Muscle of leg (tissue), 11 donors: Measurements from ENCODE around the gene TTYH1. TPM values are rescaled to one million over a fixed set of nuclear protein-coding genes. Genes with fewer than 3 reads are reported as not detected.

Experiments used
- DNase-seq: peaks from one replicate; pipeline ENCODE4 v3.0.0; 2013
- H3K27ac ChIP-seq: one replicate; pipeline ENCODE4 v1.5.1; 2013; ENCODE audit warnings: mild to moderate bottlenecking, low read length, control low read depth
- H3K27me3 ChIP-seq: one replicate; pipeline ENCODE4 v1.6.1; 2013; ENCODE audit warnings: low read length; ENCODE audit not compliant: control insufficient read depth, insufficient read depth
- H3K36me3 ChIP-seq: one replicate; pipeline ENCODE4 v1.6.1; 2013; ENCODE audit warnings: low read length; ENCODE audit not compliant: control insufficient read depth, insufficient read depth
- H3K4me1 ChIP-seq: one replicate; pipeline ENCODE4 v1.6.1; 2013; ENCODE audit warnings: low read length; ENCODE audit not compliant: control insufficient read depth, insufficient read depth
- H3K4me3 ChIP-seq: one replicate; pipeline ENCODE4 v1.5.1; 2013; ENCODE audit warnings: low read length, control low read depth
- H3K9me3 ChIP-seq: replicated peaks from 2 replicates; pipeline ENCODE4 v1.6.1; 2013; ENCODE audit warnings: low read depth, low read length; ENCODE audit not compliant: control insufficient read depth
- WGBS: methylation state at CpG from one replicate; pipeline ENCODE4 v1.1.5; 2013; ENCODE audit warnings: missing lambda C conversion rate; ENCODE audit not compliant: insufficient coverage; 5-methylcytosine and 5-hydroxymethylcytosine counted together
- polyA plus RNA-seq, 8 donors: library from polyadenylated mRNA; unstranded; fragments of 120-200 nt; gene quantifications; one replicate each; pipeline versions ENCODE4 v1.2.1 to v1.2.3, GENCODE V29; 2013; ENCODE audit warnings: inconsistent platforms in 1 of 8, low replicate concordance in 1 of 8; ENCODE audit not compliant: insufficient read length in 8 of 8, insufficient read depth in 1 of 8
- total RNA-seq: library from RNA; stranded (reverse); fragments of 120-200 nt; gene quantifications from one replicate; pipeline ENCODE4 v1.2.4, GENCODE V29; 2013

The TTYH1 gene
- total and polyA plus RNA-seq, 9 donors: 2.7 to 13.1 (median 4.7) TPM

GRCh38 chr19:54473071-54473891 is 58.0 kb downstream of the TTYH1 start, which contains the start of gene CDC42EP5:
Gene CDC42EP5, minus strand, starts transcription at chr19:54473296. Its CDS starts 7,749 bp downstream, at chr19:54465547.
- peak; percentile 99 for DNase-seq
- Histone ChIP-seq H3K27ac (peak within 1 kb of the TSS; percentile 96), H3K4me3 (peak within 1 kb of the TSS; percentile 53), H3K36me3 (peaks cover 6% of the 10 kb centered on the region), H3K9me3 (no peaks in the 10 kb centered on the region), H3K27me3 (peaks cover 21% of the 10 kb centered on the region), H3K4me1 (peaks cover 31% of the 10 kb centered on the region)
- 6% methylated on average over 7 of the region's 14 CpGs for WGBS

GRCh38 chr19:54473892-54474372 is 58.7 kb downstream of the TTYH1 start:
- peak overlapping the region; percentile 96 for H3K27ac ChIP-seq
- H3K9me3 ChIP-seq: no peaks in the 10 kb centered on the region
- DNase-seq: no peak
- peaks cover 31% of the 10 kb centered on the region for H3K4me1 ChIP-seq
- 15% methylated on average over 2 of the region's 6 CpGs for WGBS
- H3K36me3 ChIP-seq: peaks cover 6% of the 10 kb centered on the region
- H3K27me3 ChIP-seq: peaks cover 21% of the 10 kb centered on the region
- peak overlapping the region; percentile 53 for H3K4me3 ChIP-seq

- H3K27ac ChIP-seq: no peak overlapping the region
- H3K4me3 ChIP-seq: no peak overlapping the region
- 78% methylated on average over 11 of the region's 11 CpGs for WGBS
- peaks cover 13% of the 10 kb centered on the region for H3K27me3 ChIP-seq
- no peak for DNase-seq
- peaks cover 18% of the 10 kb centered on the region for H3K4me1 ChIP-seq
- H3K36me3 ChIP-seq: no peaks in the 10 kb centered on the region
- no peaks in the 10 kb centered on the region for H3K9me3 ChIP-seq
Measured at GRCh38 chr19:54475706-54476105, 60.4 kb downstream of the TTYH1 start.

- Histone ChIP-seq H3K27ac (no peak overlapping the region), H3K4me1 (peaks cover 10% of the 10 kb centered on the region), H3K4me3 (no peak overlapping the region), H3K27me3 (peaks cover 4% of the 10 kb centered on the region), H3K9me3 (no peaks in the 10 kb centered on the region), H3K36me3 (no peaks in the 10 kb centered on the region)
- DNase-seq: no peak
- 85% methylated on average over 2 of the region's 3 CpGs for WGBS
Measured at GRCh38 chr19:54477650-54478049, 62.4 kb downstream of the TTYH1 start.

GRCh38 chr19:54478677-54479266 is 63.5 kb downstream of the TTYH1 start:
- WGBS: 0% methylated on average over 1 of the region's 10 CpGs
- Histone ChIP-seq H3K9me3 (no peaks in the 10 kb centered on the region), H3K36me3 (no peaks in the 10 kb centered on the region), H3K4me3 (no peak overlapping the region), H3K27ac (no peak overlapping the region), H3K4me1 (peaks cover 3% of the 10 kb centered on the region), H3K27me3 (peaks cover 2% of the 10 kb centered on the region)
- DNase-seq: peak; percentile 59

- no peak overlapping the region for H3K4me3 ChIP-seq
- WGBS: no CpG with 5 or more reads among the region's 2 CpGs
- H3K27ac ChIP-seq: no peak overlapping the region
- no peak for DNase-seq
- no peaks in the 10 kb centered on the region for H3K4me1 ChIP-seq
- H3K36me3 ChIP-seq: no peaks in the 10 kb centered on the region
- H3K9me3 ChIP-seq: no peaks in the 10 kb centered on the region
- peaks cover 2% of the 10 kb centered on the region for H3K27me3 ChIP-seq
Measured at GRCh38 chr19:54480051-54480450, 64.8 kb downstream of the TTYH1 start.

GRCh38 chr19:54481326-54481930 is 66.2 kb downstream of the TTYH1 start:
- Histone ChIP-seq H3K27ac (no peak overlapping the region), H3K27me3 (peaks cover 2% of the 10 kb centered on the region), H3K9me3 (no peaks in the 10 kb centered on the region), H3K36me3 (no peaks in the 10 kb centered on the region), H3K4me3 (no peak overlapping the region), H3K4me1 (no peaks in the 10 kb centered on the region)
- under 1% methylated on average over 10 of the region's 16 CpGs for WGBS
- DNase-seq: peak; percentile 72

GRCh38 chr19:54482889-54483288 is 67.6 kb downstream of the TTYH1 start:
- no peak overlapping the region for H3K4me3 ChIP-seq
- H3K27me3 ChIP-seq: peaks cover 2% of the 10 kb centered on the region
- WGBS: no CpG with 5 or more reads among the region's 3 CpGs
- no peak overlapping the region for H3K27ac ChIP-seq
- H3K9me3 ChIP-seq: no peaks in the 10 kb centered on the region
- no peaks in the 10 kb centered on the region for H3K4me1 ChIP-seq
- DNase-seq: no peak
- no peaks in the 10 kb centered on the region for H3K36me3 ChIP-seq

- H3K4me1 ChIP-seq: no peaks in the 10 kb centered on the region
- H3K27ac ChIP-seq: no peak overlapping the region
- no peak overlapping the region for H3K4me3 ChIP-seq
- 75% methylated on average over 9 of the region's 10 CpGs for WGBS
- no peaks in the 10 kb centered on the region for H3K9me3 ChIP-seq
- peaks cover 2% of the 10 kb centered on the region for H3K27me3 ChIP-seq
- no peak for DNase-seq
- no peaks in the 10 kb centered on the region for H3K36me3 ChIP-seq
Measured at GRCh38 chr19:54484451-54484850, 69.2 kb downstream of the TTYH1 start.

GRCh38 chr19:54485851-54486250 is 70.6 kb downstream of the TTYH1 start:
- H3K27ac ChIP-seq: no peak overlapping the region
- WGBS: no CpG with 5 or more reads among the region's 5 CpGs
- peaks cover 2% of the 10 kb centered on the region for H3K27me3 ChIP-seq
- H3K4me3 ChIP-seq: no peak overlapping the region
- no peaks in the 10 kb centered on the region for H3K9me3 ChIP-seq
- H3K4me1 ChIP-seq: no peaks in the 10 kb centered on the region
- DNase-seq: no peak
- no peaks in the 10 kb centered on the region for H3K36me3 ChIP-seq
